OCI-M1 (cell line): ENCODE results near the gene SLC39A8.

Experiments
- DNase-seq: peaks from one replicate; lab custom pipeline; 2025; lab: John Stamatoyannopoulos, UW

Gene SLC39A8

GRCh38 chr4:102230194-102230593 lies 115.1 kb downstream of the SLC39A8 start:
- DNase-seq: no peak

- DNase-seq: no peak
Observed at GRCh38 chr4:102227388-102227787, 117.9 kb downstream of the SLC39A8 start.

- DNase-seq: no peak
Observed at GRCh38 chr4:102223461-102223860, 121.8 kb downstream of the SLC39A8 start.

- no peak for DNase-seq
Observed at GRCh38 chr4:102222838-102223409, 122.4 kb downstream of the SLC39A8 start.

GRCh38 chr4:102219129-102219528 lies 126.2 kb downstream of the SLC39A8 start:
- DNase-seq: no peak

GRCh38 chr4:102218656-102219055 lies 126.6 kb downstream of the SLC39A8 start:
- no peak for DNase-seq

- DNase-seq: no peak
Observed at GRCh38 chr4:102217775-102218355, 127.4 kb downstream of the SLC39A8 start.

GRCh38 chr4:102217345-102217744 lies 127.9 kb downstream of the SLC39A8 start:
- DNase-seq: no peak

- no peak for DNase-seq
Observed at GRCh38 chr4:102216666-102217065, 128.6 kb downstream of the SLC39A8 start.

- DNase-seq: no peak
Observed at GRCh38 chr4:102213031-102213430, 132.3 kb downstream of the SLC39A8 start.
